Body of pancreas (tissue), 4 donors: ENCODE data around the gene SIK2.

ENCODE experiments used
- CTCF ChIP-seq, 7 experiments: fragments of 450-650 bp in 4 of 7; fragments of 200-600 bp in 3 of 7; sonication (generic) in 3 of 7; IDR thresholded peaks; one replicate each; pipeline ENCODE4 v1.5.1; 2016 to 2019; ENCODE audit warnings: antibody characterized with exemption in 7 of 7
- POLR2A ChIP-seq, 3 donors: fragments of 450-650 bp; IDR thresholded peaks; one replicate each; pipeline ENCODE4 v1.6.1; 2016; ENCODE audit warnings: antibody characterized with exemption in 3 of 3, mild to moderate bottlenecking in 2 of 3

DNA sequence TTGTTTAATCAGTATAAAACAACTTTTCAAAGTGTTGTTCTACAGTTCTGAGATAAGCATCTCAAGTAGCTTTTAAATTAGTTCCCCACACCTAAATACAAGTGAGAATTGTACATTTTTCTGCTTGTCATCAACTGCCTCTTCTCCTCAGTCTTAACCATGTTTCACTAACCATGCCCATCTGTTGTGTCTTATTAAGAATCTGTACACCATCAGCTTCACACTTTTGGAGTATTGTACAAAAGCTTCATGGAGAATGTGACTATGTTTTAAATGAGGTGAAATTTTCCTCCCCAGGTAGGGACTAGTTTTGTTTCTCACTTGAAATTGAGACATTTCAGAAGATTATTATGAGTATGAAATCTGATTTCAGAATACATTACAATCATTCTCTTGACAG is 52.4 kb downstream of the SIK2 start:
- TF ChIP-seq CTCF (IDR thresholded peaks at IDR 0.05) (no peak), POLR2A (IDR thresholded peaks at IDR 0.05) (no peak)
